ENCODE data around the gene MRPL17. TPM values are rescaled to one million over a fixed set of nuclear protein-coding genes. Genes with fewer than 3 reads are reported as not detected.

MRPL17 gene
- total RNA-seq, result 10 to 100 TPM; 18.3 to 97.5 (median 20.1) TPM
- 10 to 100 TPM; 23.4 to 51.1 (median 28.9) TPM for polyA plus RNA-seq

DNA sequence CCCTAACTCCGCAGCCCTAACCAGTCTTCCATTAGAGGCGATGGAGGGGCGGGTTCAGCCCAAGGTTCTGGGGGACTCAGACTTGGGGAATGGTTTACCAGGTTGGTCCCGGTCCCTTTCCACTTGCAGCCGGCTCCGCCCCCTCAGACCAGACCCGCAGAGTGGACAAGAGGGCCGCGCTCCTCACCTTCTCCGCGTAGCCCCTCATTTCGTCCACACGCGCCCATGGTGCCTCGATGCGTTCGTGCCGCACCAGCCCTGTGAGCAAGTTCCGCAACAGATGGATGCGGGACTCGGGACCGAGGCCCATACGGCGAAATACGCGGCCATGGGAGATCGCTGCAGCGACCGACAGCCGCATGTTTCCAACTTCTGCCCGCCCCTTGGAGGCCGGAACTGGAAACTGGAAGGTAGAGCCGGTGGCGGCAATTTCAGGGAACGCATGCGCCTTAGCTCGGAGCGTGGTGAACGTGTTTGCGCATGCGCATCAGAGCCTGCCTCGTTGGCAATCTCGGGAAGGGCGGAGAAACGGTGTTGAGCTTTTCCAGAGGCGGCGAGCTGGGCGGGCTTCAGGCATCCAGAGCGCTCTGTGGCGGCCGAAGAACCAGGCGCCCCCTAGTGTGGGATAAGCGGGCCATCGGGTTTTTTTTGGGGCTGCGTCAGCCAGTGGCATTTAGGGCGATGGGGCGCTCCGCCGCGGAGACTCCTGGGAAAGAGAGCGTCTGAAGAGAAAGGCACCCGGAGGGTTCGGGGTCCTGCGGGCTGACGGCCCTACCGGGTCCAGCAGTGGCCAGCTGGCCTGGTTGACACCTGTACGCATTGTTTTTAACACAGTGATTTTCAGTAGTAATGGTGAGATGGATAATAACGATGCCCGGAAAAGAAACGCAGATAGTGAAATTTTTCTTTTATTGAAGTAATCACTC lies at the start of gene MRPL17:
MRPL17 (minus strand) TSS at position 405 of the 926 bp plus-strand sequence; CDS start at position 361, 44 bp downstream.
- DNase-seq, result peak; percentile 100
- Histone ChIP-seq H3K9me3 (no peaks in the 10 kb centered on the region), H3K27ac (peak within 1 kb of the TSS; percentile 84 to 95 (median 90)), H3K4me1 (peaks cover 0 to 24% (median 21%) of the 10 kb centered on the region in 4 donors), H3K36me3 (peaks cover 0 to 17% (median 3%) of the 10 kb centered on the region in 4 donors), H3K27me3 (no peaks in the 10 kb centered on the region), H3K4me3 (peak within 1 kb of the TSS; percentile 67 to 92 (median 80))
- intact Hi-C loops (cut with DNase I), result loop anchor here (1.0 to 10.0 kb wide), 5 partner anchors 66 to 448 kb away; partner anchors contain the start of genes ARFIP2, CNGA4, FHIP1B and ILK
- 0% methylated on average over 70 of the region's 70 CpGs for WGBS, 2 donors
- TF ChIP-seq POLR2AphosphoS5 (IDR thresholded peaks at IDR 0.05) (peak; percentile 92 to 97 (median 92)), POLR2A (IDR thresholded peaks at IDR 0.05) (peak; percentile 72 to 84), EP300 (IDR thresholded peaks at IDR 0.05) (peak in 1 of 4 donors; percentile 65)
- TF ChIP-seq, protein P1, sequence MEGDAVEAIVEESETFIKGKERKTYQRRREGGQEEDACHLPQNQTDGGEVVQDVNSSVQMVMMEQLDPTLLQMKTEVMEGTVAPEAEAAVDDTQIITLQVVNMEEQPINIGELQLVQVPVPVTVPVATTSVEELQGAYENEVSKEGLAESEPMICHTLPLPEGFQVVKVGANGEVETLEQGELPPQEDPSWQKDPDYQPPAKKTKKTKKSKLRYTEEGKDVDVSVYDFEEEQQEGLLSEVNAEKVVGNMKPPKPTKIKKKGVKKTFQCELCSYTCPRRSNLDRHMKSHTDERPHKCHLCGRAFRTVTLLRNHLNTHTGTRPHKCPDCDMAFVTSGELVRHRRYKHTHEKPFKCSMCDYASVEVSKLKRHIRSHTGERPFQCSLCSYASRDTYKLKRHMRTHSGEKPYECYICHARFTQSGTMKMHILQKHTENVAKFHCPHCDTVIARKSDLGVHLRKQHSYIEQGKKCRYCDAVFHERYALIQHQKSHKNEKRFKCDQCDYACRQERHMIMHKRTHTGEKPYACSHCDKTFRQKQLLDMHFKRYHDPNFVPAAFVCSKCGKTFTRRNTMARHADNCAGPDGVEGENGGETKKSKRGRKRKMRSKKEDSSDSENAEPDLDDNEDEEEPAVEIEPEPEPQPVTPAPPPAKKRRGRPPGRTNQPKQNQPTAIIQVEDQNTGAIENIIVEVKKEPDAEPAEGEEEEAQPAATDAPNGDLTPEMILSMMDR (IDR thresholded peaks at IDR 0.05), result peak; percentile 81 to 95 (median 84)

DNA sequence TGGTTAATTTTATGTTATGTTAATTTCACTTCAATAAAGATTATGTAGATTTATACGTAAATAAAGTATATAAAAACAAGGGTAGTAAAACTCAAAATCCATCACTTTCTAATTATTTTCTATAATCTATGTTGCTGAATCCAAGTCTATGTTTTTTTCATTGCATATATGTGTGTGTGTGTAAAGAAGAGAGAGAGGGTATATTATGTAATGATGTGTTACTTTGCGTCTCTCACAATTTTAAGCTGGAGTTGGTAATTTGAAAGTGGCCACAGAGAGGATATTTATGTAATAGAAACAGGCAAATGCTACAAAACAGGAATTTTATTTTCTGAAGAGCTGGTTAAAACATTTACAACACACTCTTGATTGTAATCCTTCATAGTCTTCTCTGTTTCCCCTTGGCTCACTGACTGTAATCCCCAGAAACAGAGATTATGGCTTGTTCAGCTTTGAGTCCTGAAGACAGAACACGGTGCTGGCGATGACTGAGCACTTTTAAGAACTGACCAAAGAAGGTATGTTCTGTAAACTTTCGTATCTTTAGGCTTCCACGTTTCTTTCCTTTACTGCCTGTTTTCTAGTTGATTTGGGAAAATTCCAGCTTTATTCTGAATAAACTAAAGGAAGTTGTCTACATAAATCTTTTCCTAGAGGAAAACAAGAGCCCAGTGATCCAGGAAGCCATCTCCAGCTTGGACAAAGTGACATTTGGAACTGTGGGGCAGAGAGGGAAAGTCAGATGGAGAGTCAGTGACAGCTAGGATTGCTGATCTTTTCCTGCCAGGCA lies 45.0 kb upstream of the MRPL17 start:
- Histone ChIP-seq H3K36me3 (no peaks in the 10 kb centered on the region), H3K27me3 (no peaks in the 10 kb centered on the region), H3K4me3 (no peak overlapping the region), H3K9me3 (peaks cover 0 to 4% (median 0%) of the 10 kb centered on the region in 4 donors), H3K4me1 (no peaks in the 10 kb centered on the region), H3K27ac (no peak overlapping the region)
- intact Hi-C loops (cut with DNase I), result no loop called here
- WGBS, 2 donors, result 54 to 75% methylated on average over 6 of the region's 6 CpGs
- no peak for DNase-seq
- TF ChIP-seq, protein P1 (IDR thresholded peaks at IDR 0.05), result no peak
- TF ChIP-seq EP300 (IDR thresholded peaks at IDR 0.05) (no peak), POLR2A (IDR thresholded peaks at IDR 0.05) (no peak), POLR2AphosphoS5 (IDR thresholded peaks at IDR 0.05) (no peak)

DNA sequence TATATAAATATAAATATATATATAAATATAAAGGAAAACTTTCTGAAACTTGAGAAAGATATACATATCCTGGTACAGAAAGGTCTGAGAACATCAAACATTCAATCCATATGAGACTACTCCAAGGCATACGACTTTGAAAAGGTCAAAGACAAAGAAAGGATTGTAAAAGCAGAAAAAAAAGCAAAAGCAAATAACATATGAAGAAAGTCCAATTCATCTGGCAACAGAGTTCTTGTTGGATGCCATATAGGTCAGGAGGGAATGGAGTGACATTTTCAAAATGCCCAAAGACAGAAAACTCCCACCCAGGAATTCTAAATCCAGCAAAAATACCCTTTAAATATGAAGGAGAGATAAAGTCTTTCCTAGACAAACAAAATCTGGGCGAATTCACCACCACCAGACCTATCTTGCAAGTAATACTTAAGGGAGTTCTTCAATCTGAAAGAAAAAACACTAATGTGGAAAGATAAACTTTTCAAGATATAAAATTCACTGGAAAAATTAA lies 42.3 kb upstream of the MRPL17 start:
- no peak overlapping the region for H3K27ac ChIP-seq
- no peak overlapping the region for H3K4me3 ChIP-seq
- 34 to 70% methylated on average over 2 of the region's 2 CpGs for WGBS, 2 donors
- H3K36me3 ChIP-seq, result no peaks in the 10 kb centered on the region
- H3K9me3 ChIP-seq, result peaks cover 0 to 4% (median 0%) of the 10 kb centered on the region in 4 donors
- no peaks in the 10 kb centered on the region for H3K4me1 ChIP-seq
- H3K27me3 ChIP-seq, result no peaks in the 10 kb centered on the region
- no peak for DNase-seq
- TF ChIP-seq POLR2A (IDR thresholded peaks at IDR 0.05) (no peak), EP300 (IDR thresholded peaks at IDR 0.05) (no peak), POLR2AphosphoS5 (IDR thresholded peaks at IDR 0.05) (no peak)
- TF ChIP-seq, protein P1 (IDR thresholded peaks at IDR 0.05), result no peak
- intact Hi-C loops (cut with DNase I), result no loop called here

DNA sequence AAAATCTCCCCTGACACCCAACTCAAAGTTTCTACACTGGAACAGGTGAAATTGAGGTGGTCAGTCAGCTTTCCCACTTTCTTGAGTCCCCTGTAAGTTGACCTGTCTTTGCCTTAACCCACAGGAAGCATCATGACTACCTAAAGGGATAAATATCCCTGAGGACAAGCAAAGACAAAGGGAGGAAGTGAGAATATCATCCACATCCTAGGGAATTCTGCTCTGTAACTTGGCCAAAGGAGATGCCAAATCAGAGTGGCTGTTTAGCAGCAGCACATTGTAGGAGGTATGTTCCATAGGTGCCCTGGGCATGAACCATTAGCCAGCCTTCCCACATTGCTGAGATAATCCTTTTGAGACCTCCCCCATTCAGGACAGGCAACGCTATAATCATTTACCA lies 40.9 kb upstream of the MRPL17 start:
- no peaks in the 10 kb centered on the region for H3K4me1 ChIP-seq
- no peaks in the 10 kb centered on the region for H3K27me3 ChIP-seq
- WGBS, 2 donors, result 83 to 90% methylated on average over 1 of the region's 1 CpG
- H3K9me3 ChIP-seq, result peaks cover 0 to 4% (median 0%) of the 10 kb centered on the region in 4 donors
- no peaks in the 10 kb centered on the region for H3K36me3 ChIP-seq
- DNase-seq, result no peak
- TF ChIP-seq EP300 (IDR thresholded peaks at IDR 0.05), result no peak
- TF ChIP-seq, protein P1 (IDR thresholded peaks at IDR 0.05), result no peak
- TF ChIP-seq POLR2AphosphoS5 (IDR thresholded peaks at IDR 0.05), result no peak
- TF ChIP-seq POLR2A (IDR thresholded peaks at IDR 0.05), result no peak
- no peak overlapping the region for H3K4me3 ChIP-seq
- no peak overlapping the region for H3K27ac ChIP-seq
- intact Hi-C loops (cut with DNase I), result no loop called here

Data from sigmoid colon (tissue), 7 donors.